ENCODE results near the gene DPH6. TPM values are rescaled to one million over a fixed set of nuclear protein-coding genes. Genes with fewer than 3 reads are reported as not detected.

The DPH6 gene
- polyA plus RNA-seq, 1 experiment: 11.8 TPM

- TF ChIP-seq CTCF (IDR thresholded peaks at IDR 0.05; ENCODE audit: low read depth, low read length): no peak
- Histone ChIP-seq H3K27me3 (ENCODE audit: control insufficient read depth, insufficient read depth, low read length) (no peaks in the 10 kb centered on the region), H3K27ac (ENCODE audit: low read depth, low read length) (no peak overlapping the region), H3K4me3 (ENCODE audit: low read depth, low read length) (no peak overlapping the region), H3K9me3 (ENCODE audit: control insufficient read depth, insufficient read depth, low read length) (peaks cover 7% of the 10 kb centered on the region)
- no peak for DNase-seq (ENCODE audit: low read depth, low spot score)
- CTCF ChIA-PET: interaction anchor here (1.2 to 2.4 kb wide), 2 partner anchors 12 to 151 kb away, joined by 3 to 20 read pairs; no protein-coding TSS in a partner anchor
- POLR2A ChIA-PET: no interaction called here
Measured at GRCh38 chr15:35440265-35440664, 105.7 kb downstream of the DPH6 start.

- Histone ChIP-seq H3K4me3 (ENCODE audit: low read depth, low read length) (no peak overlapping the region), H3K27me3 (ENCODE audit: control insufficient read depth, insufficient read depth, low read length) (no peaks in the 10 kb centered on the region), H3K9me3 (ENCODE audit: control insufficient read depth, insufficient read depth, low read length) (peaks cover 8% of the 10 kb centered on the region), H3K27ac (ENCODE audit: low read depth, low read length) (peak overlapping the region; percentile 55)
- no peak for TF ChIP-seq CTCF (IDR thresholded peaks at IDR 0.05; ENCODE audit: low read depth, low read length)
- CTCF ChIA-PET: interaction anchor here (1.5 to 2.4 kb wide), 2 partner anchors 12 to 150 kb away, joined by 3 to 20 read pairs; no protein-coding TSS in a partner anchor
- POLR2A ChIA-PET: interaction anchor here (0.7 kb wide), 1 partner anchor 114 kb away, joined by 3 read pairs; no protein-coding TSS in a partner anchor
- peak; percentile 66 for DNase-seq (ENCODE audit: low read depth, low spot score)
Measured at GRCh38 chr15:35439291-35439690, 106.7 kb downstream of the DPH6 start.

GRCh38 chr15:35437157-35437556, 108.8 kb downstream of the DPH6 start:
- no peak overlapping the region for H3K4me3 ChIP-seq (ENCODE audit: low read depth, low read length)
- 0 out of 2 replicates have a peak, but pooled peaks have one; percentile 25 for TF ChIP-seq CTCF (IDR thresholded peaks at IDR 0.05; ENCODE audit: low read depth, low read length)
- ChIA-PET POLR2A (no interaction called here), CTCF (no interaction called here)
- H3K27ac ChIP-seq (ENCODE audit: low read depth, low read length): no peak overlapping the region
- H3K27me3 ChIP-seq (ENCODE audit: control insufficient read depth, insufficient read depth, low read length): no peaks in the 10 kb centered on the region
- no peak for DNase-seq (ENCODE audit: low read depth, low spot score)
- peaks cover 8% of the 10 kb centered on the region for H3K9me3 ChIP-seq (ENCODE audit: control insufficient read depth, insufficient read depth, low read length)

- no peak overlapping the region for H3K4me3 ChIP-seq (ENCODE audit: low read depth, low read length)
- H3K27me3 ChIP-seq (ENCODE audit: control insufficient read depth, insufficient read depth, low read length): no peaks in the 10 kb centered on the region
- no peak for DNase-seq (ENCODE audit: low read depth, low spot score)
- ChIA-PET POLR2A (interaction anchor here (0.7 kb wide), 1 partner anchor 115 kb away, joined by 4 read pairs; no protein-coding TSS in a partner anchor), CTCF (interaction anchor here (0.6 to 1.7 kb wide), 2 partner anchors 8 to 10 kb away, joined by 3 to 8 read pairs; no protein-coding TSS in a partner anchor)
- H3K27ac ChIP-seq (ENCODE audit: low read depth, low read length): no peak overlapping the region
- no peak for TF ChIP-seq CTCF (IDR thresholded peaks at IDR 0.05; ENCODE audit: low read depth, low read length)
- peaks cover 8% of the 10 kb centered on the region for H3K9me3 ChIP-seq (ENCODE audit: control insufficient read depth, insufficient read depth, low read length)
Measured at GRCh38 chr15:35436422-35436821, 109.5 kb downstream of the DPH6 start.

GRCh38 chr15:35431281-35431680, 114.7 kb downstream of the DPH6 start:
- DNase-seq (ENCODE audit: low read depth, low spot score): no peak
- ChIA-PET CTCF (interaction anchor here (3.2 kb wide), 1 partner anchor 13 kb away, joined by 19 read pairs; no protein-coding TSS in a partner anchor), POLR2A (no interaction called here)
- TF ChIP-seq CTCF (IDR thresholded peaks at IDR 0.05; ENCODE audit: low read depth, low read length): no peak
- H3K27me3 ChIP-seq (ENCODE audit: control insufficient read depth, insufficient read depth, low read length): no peaks in the 10 kb centered on the region
- H3K9me3 ChIP-seq (ENCODE audit: control insufficient read depth, insufficient read depth, low read length): peaks cover 8% of the 10 kb centered on the region
- no peak overlapping the region for H3K4me3 ChIP-seq (ENCODE audit: low read depth, low read length)
- H3K27ac ChIP-seq (ENCODE audit: low read depth, low read length): no peak overlapping the region

Data from AG04450 (cell line).